Progenitor cell of endocrine pancreas (in vitro differentiated cells): Measurements from ENCODE around the gene EBLN1. TPM values are rescaled to one million over a fixed set of nuclear protein-coding genes. Genes with fewer than 3 reads are reported as not detected.

Source experiments
- DNase-seq: peaks from one replicate; pipeline ENCODE4 v3.0.0; 2021; ENCODE audit warnings: low spot score; ENCODE audit not compliant: unreplicated experiment
- H3K27ac Mint-ChIP-seq: 2 replicates; pipeline ENCODE4 v1.8.0; 2021; ENCODE audit warnings: mild to moderate bottlenecking, moderate library complexity, mixed read lengths
- H3K27me3 Mint-ChIP-seq: 2 replicates; pipeline ENCODE4 v1.8.0; 2021; ENCODE audit warnings: mixed read lengths
- H3K36me3 Mint-ChIP-seq: 2 replicates; pipeline ENCODE4 v1.8.0; 2022; ENCODE audit warnings: mixed read lengths; ENCODE audit not compliant: insufficient read depth
- H3K4me1 Mint-ChIP-seq: 2 replicates; pipeline ENCODE4 v1.8.0; 2021; ENCODE audit warnings: low read depth, mixed read lengths
- H3K4me3 Mint-ChIP-seq: 2 replicates; pipeline ENCODE4 v1.8.0; 2021; ENCODE audit warnings: low read depth, mild to moderate bottlenecking, moderate library complexity, mixed read lengths
- H3K9me3 Mint-ChIP-seq: 2 replicates; pipeline ENCODE4 v1.8.0; 2021; ENCODE audit warnings: low read depth, mixed read lengths
- CTCF ChIP-seq: fragments of 200-600 bp; sonication (generic); IDR thresholded peaks from one replicate; pipeline ENCODE4 v1.5.0; 2021; ENCODE audit warnings: antibody characterized with exemption, mild to moderate bottlenecking; ENCODE audit not compliant: unreplicated experiment
- long read RNA-seq: library from polyadenylated mRNA; unstranded; transcript quantifications from one replicate; pipeline ENCODE4 v2.0.0, GENCODE V29; 2020
- total RNA-seq: library from RNA; stranded (reverse); gene quantifications from 2 replicates; pipeline ENCODE4 v1.2.1, GENCODE V29; 2021

Gene EBLN1
- not detected in 2 replicates for total RNA-seq
- long read RNA-seq: 0 reads

DNA sequence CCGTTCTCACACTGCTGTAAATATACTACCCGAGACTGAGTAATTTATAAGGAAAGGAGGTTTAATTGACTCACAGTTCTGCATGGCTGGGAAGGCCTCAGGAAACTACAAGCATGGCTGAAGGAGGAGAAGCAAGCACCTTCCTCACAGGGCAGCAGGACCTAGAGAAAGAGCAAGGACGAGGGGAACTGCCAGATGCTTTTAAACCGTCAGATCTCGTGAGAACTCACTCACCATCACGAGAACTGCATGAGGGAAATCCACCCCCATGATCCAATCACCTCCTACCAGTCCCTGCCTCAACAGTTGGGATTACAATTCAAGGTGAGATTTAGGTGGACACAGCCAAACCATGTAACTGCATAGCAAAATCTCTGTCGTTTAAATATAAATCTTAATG, at the start of gene EBLN1:
TSS of gene EBLN1 (minus strand) at position 174 of the 400 bp plus-strand sequence. CDS start 8,032 bp downstream, outside the sequence.
- no peak for TF ChIP-seq CTCF
- Mint-ChIP-seq H3K4me1 (no peaks in the 10 kb centered on the region), H3K27ac (no peak within 1 kb of the TSS), H3K4me3 (no peak within 1 kb of the TSS), H3K27me3 (peaks cover 7% of the 10 kb centered on the region), H3K9me3 (peaks cover 2% of the 10 kb centered on the region), H3K36me3 (no peaks in the 10 kb centered on the region)
- no peak for DNase-seq

GRCh38 chr10:22265839-22266537, 48.2 kb upstream of the EBLN1 start:
- Mint-ChIP-seq H3K27me3 (peaks cover 36% of the 10 kb centered on the region), H3K27ac (no peak overlapping the region), H3K4me3 (no peak overlapping the region)

GRCh38 chr10:22263106-22263505, 45.3 kb upstream of the EBLN1 start:
- no peak for DNase-seq
- H3K4me3 Mint-ChIP-seq: no peak overlapping the region
- H3K9me3 Mint-ChIP-seq: no peaks in the 10 kb centered on the region
- H3K4me1 Mint-ChIP-seq: no peaks in the 10 kb centered on the region
- no peaks in the 10 kb centered on the region for H3K36me3 Mint-ChIP-seq
- H3K27ac Mint-ChIP-seq: no peak overlapping the region
- TF ChIP-seq CTCF: no peak
- peaks cover 49% of the 10 kb centered on the region for H3K27me3 Mint-ChIP-seq

More at GRCh38 chr10:22265839-22266537, 48.2 kb upstream of the EBLN1 start:
- no peaks in the 10 kb centered on the region for H3K36me3 Mint-ChIP-seq
- DNase-seq: no peak
- no peak for TF ChIP-seq CTCF
- H3K9me3 Mint-ChIP-seq: no peaks in the 10 kb centered on the region
- H3K4me1 Mint-ChIP-seq: no peaks in the 10 kb centered on the region

DNA sequence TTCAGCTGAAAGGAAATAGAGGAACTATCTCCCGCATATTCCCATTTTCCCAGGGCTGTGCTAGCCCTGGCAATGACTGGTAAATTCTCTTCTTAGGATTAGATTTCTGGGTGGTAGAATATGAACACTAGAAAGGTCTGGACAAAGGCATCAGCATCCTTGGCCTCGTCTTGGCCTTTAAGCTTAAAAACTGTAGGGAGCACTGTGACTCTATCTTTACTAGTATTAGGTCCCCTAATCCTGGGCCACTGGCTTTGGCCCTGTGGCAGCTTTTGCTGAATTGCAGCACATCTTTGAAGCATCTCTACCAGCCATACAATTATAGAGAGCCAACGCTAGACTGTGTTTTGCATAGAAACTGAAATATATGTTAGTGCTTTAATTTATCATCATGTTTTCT, 41.5 kb upstream of the EBLN1 start:
- Mint-ChIP-seq H3K9me3 (no peaks in the 10 kb centered on the region), H3K36me3 (no peaks in the 10 kb centered on the region), H3K4me1 (no peaks in the 10 kb centered on the region), H3K4me3 (no peak overlapping the region), H3K27ac (no peak overlapping the region), H3K27me3 (peaks cover 64% of the 10 kb centered on the region)
- TF ChIP-seq CTCF: no peak
- no peak for DNase-seq

DNA sequence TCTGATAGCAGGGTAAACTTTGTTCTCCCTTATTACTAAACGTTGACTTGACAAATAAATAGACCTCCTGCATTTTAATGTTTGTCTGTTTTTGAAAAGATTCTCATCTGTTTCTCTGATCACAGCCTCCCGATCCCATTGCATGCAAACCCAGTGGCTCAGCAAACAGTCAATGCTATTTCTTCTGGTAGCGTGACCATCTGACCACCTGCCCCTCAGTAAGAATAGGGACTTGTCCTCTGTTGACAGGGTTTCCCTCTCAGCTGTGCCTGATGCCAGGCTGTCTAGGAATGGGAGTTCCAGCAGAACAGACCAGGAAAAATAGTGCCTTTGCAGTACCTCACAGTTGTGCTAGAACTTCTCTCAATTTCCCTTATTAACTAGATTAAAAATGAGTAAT, 40.7 kb upstream of the EBLN1 start:
- Mint-ChIP-seq H3K9me3 (no peaks in the 10 kb centered on the region), H3K27me3 (peaks cover 67% of the 10 kb centered on the region), H3K4me3 (no peak overlapping the region), H3K27ac (no peak overlapping the region), H3K4me1 (no peaks in the 10 kb centered on the region), H3K36me3 (no peaks in the 10 kb centered on the region)
- no peak for DNase-seq
- TF ChIP-seq CTCF: no peak
